HG02840 (cell line): Measurements from ENCODE around the gene TSPAN1.

Experiments used
- ATAC-seq: cut with Tn5 transposase; IDR thresholded peaks from one replicate; pipeline ENCODE4 v1.9.1; 2021; ENCODE audit warnings: mild to moderate bottlenecking, moderate library complexity, moderate number of reproducible peaks; ENCODE audit not compliant: unreplicated experiment, low FRiP score

TSPAN1 gene

DNA sequence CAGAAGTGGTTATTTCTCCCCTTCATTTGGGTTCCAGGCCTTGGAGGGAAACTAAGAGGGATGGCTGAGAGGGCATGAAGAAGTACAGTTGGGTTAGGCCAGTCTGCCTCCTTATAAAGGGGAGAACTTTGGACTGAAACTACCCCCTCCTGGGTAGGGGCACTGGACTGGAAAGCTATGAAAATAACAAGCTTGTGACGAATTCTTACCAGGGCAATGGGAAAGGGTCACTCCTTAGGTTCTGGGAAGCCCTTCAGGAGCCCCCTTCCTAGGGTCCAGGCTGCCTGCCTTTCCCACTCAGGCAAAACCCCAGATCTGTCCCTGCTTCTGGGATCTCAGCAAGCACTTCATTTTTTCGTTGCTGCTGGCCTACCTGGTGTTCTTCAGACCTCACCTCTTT is 11.2 kb downstream of the TSPAN1 start:
- no peak for ATAC-seq

DNA sequence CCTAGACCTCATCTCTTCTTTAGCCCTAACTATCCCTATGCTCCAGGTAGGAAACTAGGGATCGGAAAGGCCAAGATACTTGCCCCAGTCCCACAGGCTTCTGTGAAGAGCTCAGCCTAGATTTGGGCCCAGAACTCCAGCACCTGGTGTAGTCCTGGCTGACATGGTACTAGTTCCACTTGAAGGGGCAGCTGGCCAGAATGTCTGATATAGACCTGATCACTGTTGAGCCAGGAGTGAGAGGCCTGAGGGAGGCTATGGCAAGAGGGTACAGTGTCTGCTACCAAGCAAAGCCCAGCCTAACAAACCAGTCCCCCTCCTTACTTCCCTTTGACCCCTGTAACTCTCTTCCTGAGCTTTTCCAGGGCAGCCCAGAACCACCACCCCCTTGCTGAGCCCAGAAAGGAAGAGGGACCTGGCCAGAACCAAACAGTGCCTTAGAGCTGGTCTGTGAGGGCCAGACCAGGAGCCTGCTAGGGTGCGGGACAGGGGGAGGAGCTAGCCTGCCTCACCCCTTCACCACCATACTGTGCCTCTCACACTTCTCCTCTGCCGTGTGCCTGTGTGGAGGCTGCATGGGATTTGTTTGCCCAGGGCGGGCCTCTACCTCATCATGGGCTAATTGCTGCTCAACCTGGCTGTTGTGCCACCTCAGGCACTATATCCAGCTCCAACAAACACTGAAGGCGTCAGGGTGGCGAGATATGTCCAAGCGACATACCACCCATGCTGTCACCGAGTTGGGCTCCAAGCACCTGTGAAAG is 12.4 kb downstream of the TSPAN1 start:
- no peak for ATAC-seq

DNA sequence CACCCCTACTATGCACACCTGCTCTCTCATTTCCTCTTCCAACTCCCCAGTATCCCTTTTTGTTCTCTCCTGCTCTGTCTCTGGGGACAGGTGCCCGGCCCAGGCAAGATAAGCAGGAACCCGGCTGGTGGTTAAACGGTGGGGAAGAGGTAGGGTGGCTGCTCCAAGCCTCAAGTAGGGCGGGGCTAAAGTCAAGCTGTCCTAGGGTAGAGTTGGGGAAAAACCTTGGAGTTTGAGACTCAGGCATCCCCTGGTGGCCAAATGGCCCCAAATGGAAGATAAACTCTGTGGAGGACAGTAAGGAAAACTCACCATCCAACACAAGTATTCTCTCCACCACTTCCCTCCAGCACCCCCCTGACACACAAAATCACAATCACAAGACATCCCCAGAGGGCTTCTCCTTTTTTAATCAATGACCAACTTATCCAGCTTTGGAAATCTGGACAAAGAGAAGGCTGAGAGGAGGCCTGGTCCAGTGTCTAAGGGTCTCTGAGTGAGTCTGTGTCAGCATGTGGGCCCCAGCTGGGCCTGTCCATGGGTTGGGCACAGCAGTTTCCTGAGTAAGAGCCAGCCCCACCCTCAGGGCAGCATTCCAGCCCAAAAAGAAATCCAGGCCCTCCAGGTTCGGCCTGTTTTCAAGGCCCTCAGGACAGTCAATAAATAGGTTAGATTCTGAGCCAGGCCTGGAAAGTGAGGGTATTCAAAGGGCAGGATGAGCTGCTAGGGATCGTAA is 13.6 kb downstream of the TSPAN1 start:
- ATAC-seq = no peak

DNA sequence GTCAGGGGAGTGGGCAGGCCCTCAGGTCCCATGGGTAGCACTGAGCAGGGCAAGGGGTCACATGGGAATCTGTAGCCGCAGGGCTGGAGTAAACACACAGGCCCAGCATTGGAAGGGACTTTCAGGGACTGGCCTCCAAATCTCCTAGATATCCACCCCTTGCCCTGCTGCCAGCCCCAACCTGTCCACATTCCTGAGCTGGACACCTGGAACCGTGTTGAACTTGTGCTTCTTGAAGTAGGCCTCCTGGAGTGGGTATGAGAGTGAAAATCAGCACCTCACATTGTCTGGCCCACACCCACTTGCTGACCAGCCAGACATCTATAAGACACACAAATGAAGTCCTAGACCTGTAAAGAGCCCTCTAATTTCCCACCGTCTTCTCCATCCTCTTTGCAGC is 15.7 kb downstream of the TSPAN1 start:
- no peak for ATAC-seq

DNA sequence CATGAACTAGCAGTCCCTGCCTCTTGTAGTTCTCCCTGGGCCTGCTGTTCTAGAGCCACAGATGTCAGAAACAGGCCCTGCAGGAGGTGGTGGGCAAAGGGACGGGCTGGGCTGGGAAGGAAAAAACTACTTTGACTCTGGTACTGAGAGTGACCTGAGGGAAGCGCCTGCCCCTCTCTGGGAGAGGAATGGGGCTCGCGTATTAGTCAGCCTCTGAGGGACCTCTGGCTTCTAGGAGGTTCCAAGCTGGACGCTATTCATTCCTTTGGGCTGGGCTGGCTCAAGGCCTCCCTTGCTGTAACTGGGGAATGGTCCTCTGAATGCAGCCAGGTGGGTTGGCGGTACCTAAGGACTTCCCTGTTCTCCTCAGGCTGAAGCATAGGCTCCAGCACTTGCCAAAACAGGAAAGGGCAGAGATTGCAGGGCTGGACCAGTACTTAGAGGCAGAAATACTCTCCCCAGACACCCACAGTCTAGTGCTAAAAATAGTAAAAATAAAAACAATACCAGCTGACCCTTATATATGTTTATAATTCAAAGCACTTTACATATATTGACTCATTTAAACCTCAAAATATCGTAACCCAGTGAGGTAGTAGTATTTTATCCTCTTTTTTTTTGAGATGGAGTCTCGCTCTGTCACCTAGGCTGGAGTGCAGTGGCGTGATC is 16.3 kb downstream of the TSPAN1 start:
- ATAC-seq = no peak

DNA sequence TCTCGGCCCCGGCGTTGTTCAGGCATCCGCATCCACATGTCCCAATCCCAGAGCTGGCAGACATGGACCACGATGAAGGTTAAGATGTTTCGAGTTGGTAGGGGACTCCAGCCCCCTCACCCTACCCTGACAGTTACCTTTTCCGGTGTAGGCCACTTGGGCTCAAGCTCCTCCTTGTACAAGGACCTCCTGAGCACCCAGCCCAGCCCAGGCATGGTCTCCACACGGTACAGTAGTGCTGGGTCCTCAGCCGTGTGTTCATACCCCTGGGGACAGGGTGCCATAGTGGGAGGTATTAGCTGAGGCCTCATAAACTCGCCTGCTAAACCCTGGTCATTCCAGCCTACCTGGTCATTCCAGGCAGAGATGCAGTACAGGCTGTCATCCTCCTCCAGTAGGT is 17.3 kb downstream of the TSPAN1 start:
- no peak for ATAC-seq

DNA sequence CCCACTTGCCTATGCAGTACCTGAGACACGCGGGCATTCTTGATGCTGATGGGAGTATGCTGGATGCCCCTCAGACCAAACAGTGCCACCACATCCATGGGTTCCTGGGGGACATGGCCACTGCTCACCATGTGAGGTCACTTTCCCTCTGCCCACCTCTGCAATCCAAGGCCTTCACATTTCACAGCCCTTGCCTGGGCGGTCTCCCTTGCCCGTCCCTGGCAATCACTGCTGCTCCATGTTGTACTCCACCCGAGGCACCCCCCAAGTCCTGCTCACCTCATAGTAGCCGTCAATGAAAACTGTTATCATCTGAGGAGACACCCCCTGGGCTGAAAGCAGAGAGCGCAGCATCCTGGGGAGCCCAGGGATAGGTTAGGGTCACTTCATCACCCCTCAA is 18.4 kb downstream of the TSPAN1 start:
- no peak for ATAC-seq

DNA sequence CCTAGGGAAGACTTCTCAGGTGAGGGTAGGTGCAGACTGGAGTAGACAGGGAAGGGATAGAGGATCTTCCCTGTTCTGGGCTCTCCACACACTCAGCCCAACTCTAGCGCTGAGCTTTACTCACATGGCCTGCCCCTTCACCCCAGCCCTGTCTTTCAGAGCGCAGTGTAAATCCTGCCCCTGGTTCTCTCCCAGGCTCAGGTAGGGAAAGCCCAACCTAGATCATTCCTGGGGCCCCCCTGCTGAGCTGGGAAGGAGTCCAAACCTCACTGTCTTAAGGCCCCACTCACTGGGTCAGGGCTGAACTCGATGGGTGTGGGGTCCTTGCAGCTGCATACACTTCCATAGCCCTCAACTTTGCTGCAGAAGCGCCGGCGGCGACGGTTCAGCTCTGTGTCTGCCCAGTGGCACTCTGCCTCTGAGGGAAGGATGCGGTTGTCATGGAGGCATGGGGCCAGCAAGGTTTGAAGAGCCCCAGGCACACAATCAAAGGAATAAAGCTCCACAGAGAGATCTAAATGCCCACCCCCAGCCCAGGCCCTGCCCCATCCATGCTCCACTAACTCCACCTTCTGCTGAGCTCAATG is 19.2 kb downstream of the TSPAN1 start:
- ATAC-seq = no peak

DNA sequence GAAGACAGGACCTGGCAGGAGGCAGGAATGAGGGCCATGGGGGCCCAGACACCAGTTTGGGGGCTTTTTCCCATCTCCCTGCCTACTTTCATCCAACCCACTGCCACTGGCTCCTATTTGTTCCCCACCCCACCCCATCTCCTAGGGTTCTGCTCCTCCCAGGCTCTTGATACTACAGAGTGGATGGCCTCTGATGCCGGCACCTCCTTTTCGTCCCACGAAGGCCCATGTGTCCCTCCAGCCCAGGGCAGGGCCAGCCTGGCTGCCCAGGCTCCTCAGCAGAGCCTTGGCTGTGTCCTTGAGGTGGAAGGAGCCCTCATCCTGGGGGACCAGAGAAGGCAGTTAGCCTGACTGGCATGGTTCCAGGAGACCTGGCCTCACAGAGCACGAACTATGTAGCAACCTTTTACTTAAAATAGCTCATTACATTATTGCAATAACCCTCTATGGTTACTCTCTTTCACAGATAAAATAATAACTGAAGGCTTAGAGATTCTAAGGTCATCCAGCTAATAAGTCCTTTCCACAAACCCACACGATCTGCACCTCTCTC is 19.8 kb downstream of the TSPAN1 start:
- ATAC-seq = no peak

DNA sequence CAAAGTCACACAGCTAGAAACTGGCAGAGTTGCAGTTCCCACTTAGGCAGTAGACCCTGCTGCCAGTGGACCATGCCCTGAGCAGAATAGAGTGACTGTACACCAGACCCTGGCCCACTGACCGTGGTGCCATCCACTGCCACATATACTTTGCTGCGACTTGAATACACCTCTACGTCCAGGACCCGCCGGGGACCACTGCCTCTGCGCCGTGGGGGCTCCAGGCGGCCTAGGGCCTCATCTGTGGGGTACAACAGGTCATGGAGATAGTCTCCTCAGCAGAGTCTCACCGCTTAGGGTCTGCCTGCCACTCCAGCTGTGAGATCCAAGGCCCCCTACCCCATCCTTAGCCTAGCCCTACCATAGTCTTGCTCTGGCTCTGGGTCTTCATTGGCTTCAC is 21.7 kb downstream of the TSPAN1 start:
- no peak for ATAC-seq

DNA sequence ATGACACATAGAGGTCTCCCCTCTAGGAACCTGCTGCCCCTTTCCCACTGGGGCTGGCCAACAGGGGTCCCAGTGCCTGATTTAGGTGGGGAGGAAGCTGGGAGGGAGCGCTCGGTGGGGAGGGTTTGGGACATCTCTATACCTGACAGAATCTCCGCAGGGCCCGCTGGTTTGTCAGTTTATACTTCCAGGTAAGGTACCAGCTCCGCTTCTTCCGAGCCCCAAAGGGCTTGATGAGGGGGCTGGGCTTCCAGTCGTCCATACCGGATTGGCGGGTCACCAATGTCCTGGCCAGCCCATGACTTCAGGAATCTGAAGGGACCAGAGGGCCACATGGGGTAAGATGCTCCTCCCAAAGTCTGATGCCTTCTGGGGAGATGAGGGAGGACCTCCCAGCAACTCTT is 22.7 kb downstream of the TSPAN1 start:
- ATAC-seq = no peak

DNA sequence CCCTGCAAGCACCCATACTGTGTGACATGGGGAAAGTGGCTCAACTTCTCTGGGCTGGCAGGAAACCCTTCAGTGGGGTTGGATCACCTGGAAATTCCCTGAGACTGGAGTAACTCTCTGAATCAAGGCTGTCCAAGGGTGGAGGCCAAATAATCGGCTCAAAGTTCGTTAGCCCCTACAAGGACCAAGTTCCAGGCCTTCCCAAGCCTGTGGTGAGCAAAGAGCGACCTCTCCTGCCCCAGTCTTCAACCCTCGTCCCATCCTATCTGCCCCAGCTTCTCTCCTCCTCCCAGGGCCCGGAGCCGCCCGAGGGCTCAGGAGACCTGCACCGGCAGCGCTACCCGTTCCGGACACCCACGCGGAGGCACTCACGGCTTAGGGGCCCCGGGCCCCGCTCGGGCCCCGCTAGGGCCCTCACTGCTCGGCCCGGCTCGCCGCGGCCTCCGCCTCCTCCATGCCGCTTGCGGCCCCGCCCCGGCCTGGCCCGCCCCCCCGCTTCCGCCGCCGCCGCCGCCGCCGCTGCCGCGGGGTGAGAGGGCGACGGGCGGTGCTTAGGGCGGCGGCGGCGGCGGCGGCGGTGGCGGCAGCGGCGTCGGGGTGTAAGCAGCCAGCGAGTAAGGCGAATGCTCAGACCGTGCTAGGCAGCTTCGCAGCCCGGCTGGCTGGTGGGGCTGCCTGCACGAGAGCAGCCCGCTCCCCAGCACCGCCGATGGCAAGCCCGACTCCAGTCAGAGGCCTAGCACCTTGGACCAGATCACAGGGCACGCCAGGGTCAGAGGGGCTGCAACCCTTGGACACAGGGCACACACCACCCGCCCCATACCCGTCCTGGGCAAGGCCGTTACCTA is 23.3 kb downstream of the TSPAN1 start, which contains the start of gene POMGNT1:
POMGNT1 (minus strand) TSS at position 471 of the 848 bp plus-strand sequence. CDS start 613 bp downstream, outside the sequence.
- ATAC-seq = peak; percentile 78

DNA sequence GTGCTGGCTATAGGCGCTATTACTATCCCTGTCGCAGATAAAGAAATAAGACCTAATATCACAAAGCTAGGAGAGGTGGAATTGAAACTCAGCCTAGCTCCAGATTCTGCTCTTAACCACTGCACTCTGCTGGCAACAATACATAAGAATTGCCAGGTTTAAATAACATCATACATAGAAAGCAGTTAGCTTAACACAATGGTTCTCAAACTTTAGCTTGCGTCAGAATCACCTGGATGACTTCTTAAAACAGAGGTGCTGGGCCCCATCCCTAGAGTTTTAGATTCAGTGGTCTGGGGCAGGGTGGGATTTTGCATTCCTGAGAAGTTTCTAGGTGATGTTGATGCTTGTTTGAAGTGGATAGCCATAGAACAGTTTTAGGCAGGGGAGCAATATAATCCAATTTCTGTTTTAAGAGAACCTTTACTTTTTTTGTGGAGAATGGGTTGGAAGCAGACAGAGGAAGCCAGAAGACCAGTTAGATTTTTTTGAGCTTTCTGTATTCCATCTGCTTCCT is 24.4 kb downstream of the TSPAN1 start:
- no peak for ATAC-seq

DNA sequence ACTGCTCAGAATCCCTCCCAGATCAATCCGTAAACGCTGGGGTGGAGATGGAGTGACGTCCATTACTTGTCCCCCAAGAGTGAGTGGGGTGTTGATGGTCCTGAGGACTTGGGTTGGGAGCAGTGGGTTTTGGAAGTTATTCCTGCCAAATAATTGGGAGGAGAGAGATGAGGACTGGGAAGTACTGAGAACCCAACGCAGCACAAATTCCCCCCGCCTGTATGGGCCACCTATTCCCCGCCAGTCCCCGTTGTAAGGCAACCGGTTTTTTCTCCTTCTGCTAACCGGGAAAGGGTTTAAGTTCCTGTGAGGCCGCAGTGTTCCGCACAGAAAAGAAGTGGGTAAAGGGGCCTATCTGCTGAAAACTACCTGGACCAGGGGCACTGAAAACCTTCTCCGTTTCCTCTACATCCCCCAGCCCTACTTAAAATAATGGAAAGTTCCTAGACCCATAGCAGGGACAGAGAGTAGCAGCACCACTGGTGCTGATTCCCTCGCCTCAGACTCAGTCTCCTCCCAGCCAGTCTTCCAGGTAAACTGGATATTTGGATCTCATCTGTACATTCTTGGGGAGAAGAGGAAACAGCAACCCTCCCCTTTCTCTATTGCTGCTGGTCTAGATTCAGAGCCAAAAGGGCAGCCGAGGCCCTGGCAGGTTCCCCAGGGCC is 29.0 kb downstream of the TSPAN1 start:
- no peak for ATAC-seq

DNA sequence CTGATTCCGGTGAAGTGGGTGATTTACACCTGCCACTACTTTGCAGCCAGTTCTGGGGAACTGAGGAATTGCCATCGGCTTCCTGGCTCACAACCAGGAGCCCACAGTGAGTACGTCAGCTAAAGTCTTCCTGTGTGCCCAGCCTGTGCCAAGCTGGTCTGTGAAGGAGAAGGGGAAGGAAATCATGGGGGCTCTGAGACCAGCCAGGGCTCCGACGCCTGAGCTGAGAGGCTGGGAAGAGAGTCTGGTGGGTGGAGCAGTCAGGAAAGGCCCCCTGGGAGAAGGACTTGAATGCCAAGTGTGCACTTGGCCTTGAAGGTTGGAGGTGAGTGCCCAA is 29.5 kb downstream of the TSPAN1 start:
- ATAC-seq = no peak

DNA sequence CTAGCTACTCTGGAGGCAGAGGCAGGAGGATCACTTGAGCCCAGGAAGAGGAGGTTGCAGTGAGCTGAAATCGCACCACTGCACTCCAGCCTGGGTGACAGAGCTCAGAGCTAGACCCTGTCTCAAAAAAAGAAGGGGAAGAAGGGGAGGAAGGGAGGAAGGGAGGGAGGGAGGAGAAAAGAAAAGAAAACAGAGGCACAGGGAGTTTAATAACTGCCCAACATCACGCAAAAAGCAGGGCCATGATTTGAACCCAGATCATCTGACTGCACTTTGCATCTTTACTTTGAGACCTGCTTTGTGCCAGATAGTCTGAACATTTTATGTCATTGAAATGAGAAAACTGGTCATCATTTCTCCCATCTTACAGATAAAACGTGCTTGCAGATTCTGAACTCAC is 30.3 kb downstream of the TSPAN1 start:
- ATAC-seq = no peak

DNA sequence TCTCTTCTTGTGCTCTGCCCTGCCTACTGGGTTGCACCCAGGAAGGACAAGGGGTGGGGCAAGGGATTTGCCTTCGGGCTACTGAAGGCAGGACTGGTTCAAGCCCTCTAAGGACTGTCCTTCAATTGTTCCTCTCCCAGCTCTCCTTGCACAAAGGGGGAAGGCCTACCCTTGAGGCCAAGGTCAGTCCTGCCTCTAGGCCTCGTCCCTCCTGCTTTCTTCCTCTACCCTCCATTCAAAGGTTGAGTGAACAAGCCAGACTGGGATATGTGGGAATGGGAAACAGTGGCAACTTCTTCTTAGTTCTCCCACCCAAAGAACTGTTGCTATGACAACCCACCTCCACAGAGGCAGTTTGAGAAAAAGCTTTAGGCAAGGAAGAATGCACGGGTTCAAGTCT is 30.9 kb downstream of the TSPAN1 start:
- ATAC-seq = no peak

DNA sequence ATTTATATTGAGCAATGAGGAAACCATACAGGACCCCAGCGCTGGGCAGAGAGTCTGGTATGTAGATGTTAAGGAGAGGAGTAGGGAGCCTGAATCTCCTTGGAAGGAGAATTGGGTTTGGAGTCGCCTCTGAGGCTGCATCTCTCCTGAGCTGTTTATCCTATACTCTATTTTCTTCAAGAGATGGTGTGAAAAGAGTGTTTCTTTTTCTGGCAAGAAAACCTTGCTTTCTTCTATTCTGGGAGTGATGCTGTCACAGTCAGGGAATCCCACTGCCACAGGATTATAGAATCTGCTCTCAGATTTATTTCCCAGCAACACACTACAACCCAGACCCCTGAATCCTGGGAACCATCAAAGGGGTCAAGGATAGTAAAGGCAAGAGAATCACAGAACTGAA is 31.5 kb downstream of the TSPAN1 start:
- ATAC-seq = no peak

DNA sequence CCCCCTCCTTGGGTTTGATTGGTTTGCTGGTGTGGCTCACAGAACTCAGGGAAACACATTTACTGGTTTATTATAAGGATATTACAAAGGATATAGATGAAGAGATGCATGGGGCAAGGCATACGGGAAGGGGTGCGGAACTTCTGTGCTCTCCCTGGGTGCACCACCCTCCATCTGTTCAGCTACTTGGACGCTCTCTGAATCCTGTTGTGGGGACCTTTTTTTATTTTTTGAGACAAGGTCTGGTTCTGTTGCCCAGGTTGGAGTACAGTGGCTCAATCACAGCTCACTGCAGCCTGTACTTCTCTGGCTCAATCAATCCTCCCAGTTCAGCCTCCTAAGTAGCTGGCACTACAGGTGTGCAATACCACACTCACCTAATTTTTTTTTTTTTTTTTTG is 35.7 kb downstream of the TSPAN1 start:
- ATAC-seq = no peak
